Measurements from ENCODE around the gene VMO1. TPM values are rescaled to one million over a fixed set of nuclear protein-coding genes. Genes with fewer than 3 reads are reported as not detected.

VMO1 gene
- total RNA-seq, 2 donors from 2014 or later = 0.75 to 1.0 TPM

DNA sequence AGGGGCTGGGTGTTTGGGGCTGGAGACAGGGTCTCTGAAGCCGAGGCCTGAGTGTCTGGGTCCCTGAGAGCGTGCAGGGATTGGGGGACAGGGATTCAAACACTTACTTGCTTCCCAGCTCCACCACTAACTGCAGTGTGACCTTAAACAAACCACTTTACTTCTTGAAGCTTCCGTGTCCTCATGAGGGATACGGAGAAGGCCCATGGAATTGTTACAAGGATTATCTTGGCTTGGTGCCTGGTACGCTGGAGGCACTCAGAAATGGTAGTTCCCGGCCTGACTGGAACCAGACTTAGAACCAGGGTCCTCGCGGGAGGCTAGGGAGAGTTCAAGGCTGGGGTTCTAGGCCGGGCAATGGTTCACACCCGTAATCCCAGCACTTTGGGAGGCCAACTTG, 43.5 kb downstream of the VMO1 start:
- no peak overlapping the region for H3K27ac ChIP-seq (ENCODE audit: low read depth, low read length)
- no peak overlapping the region for H3K9ac ChIP-seq (ENCODE audit: extremely low read depth, low read length, poor library complexity, severe bottlenecking)
- no peak for TF ChIP-seq CTCF (conservative IDR thresholded peaks at IDR 0.05)
- H3K27me3 Mint-ChIP-seq (ENCODE audit: insufficient read depth) = peaks cover 79% of the 10 kb centered on the region
- no peak overlapping the region for H3K27ac Mint-ChIP-seq
- H3K36me3 ChIP-seq (ENCODE audit: control insufficient read depth, insufficient read depth, low read length) = no peaks in the 10 kb centered on the region
- no peak for DNase-seq
- peaks cover 5% of the 10 kb centered on the region for H3K4me1 ChIP-seq (ENCODE audit: control insufficient read depth, insufficient read depth, low read length)
- H3K27me3 ChIP-seq (ENCODE audit: control insufficient read depth, insufficient read depth, low read length, poor library complexity, severe bottlenecking) = peaks cover 89% of the 10 kb centered on the region
- 93 to 94% methylated on average over 8 to 10 of the region's 10 CpGs for WGBS, 2 experiments (ENCODE audit: insufficient coverage in 1 of 2, insufficient read length in 1 of 2)
- H3K4me1 Mint-ChIP-seq = peaks cover 11% of the 10 kb centered on the region
- no peaks in the 10 kb centered on the region for H3K36me3 Mint-ChIP-seq (ENCODE audit: low read depth)
- H3K9me3 ChIP-seq (ENCODE audit: control insufficient read depth, low read length) = no peaks in the 10 kb centered on the region
- no peak overlapping the region for H3K4me3 Mint-ChIP-seq
- no peaks in the 10 kb centered on the region for H3K9me3 Mint-ChIP-seq
- no peak overlapping the region for H3K4me3 ChIP-seq (ENCODE audit: low read length)

GRCh38 chr17:4742133-4742532, 44.0 kb downstream of the VMO1 start:
- no peak overlapping the region for H3K27ac Mint-ChIP-seq
- H3K4me1 Mint-ChIP-seq = peaks cover 11% of the 10 kb centered on the region
- Histone ChIP-seq H3K4me3 (ENCODE audit: low read length) (no peak overlapping the region), H3K4me1 (ENCODE audit: control insufficient read depth, insufficient read depth, low read length) (peaks cover 5% of the 10 kb centered on the region), H3K27ac (ENCODE audit: low read depth, low read length) (no peak overlapping the region), H3K27me3 (ENCODE audit: control insufficient read depth, insufficient read depth, low read length, poor library complexity, severe bottlenecking) (peaks cover 94% of the 10 kb centered on the region), H3K9ac (ENCODE audit: extremely low read depth, low read length, poor library complexity, severe bottlenecking) (no peak overlapping the region), H3K36me3 (ENCODE audit: control insufficient read depth, insufficient read depth, low read length) (no peaks in the 10 kb centered on the region), H3K9me3 (ENCODE audit: control insufficient read depth, low read length) (no peaks in the 10 kb centered on the region)
- no peaks in the 10 kb centered on the region for H3K9me3 Mint-ChIP-seq
- DNase-seq = no peak
- H3K36me3 Mint-ChIP-seq (ENCODE audit: low read depth) = no peaks in the 10 kb centered on the region
- no peak overlapping the region for H3K4me3 Mint-ChIP-seq
- H3K27me3 Mint-ChIP-seq (ENCODE audit: insufficient read depth) = peaks cover 83% of the 10 kb centered on the region
- no peak for TF ChIP-seq CTCF (conservative IDR thresholded peaks at IDR 0.05)
- WGBS, 2 experiments (ENCODE audit: insufficient coverage in 1 of 2, insufficient read length in 1 of 2) = 88 to 93% methylated on average over 7 to 9 of the region's 9 CpGs

DNA sequence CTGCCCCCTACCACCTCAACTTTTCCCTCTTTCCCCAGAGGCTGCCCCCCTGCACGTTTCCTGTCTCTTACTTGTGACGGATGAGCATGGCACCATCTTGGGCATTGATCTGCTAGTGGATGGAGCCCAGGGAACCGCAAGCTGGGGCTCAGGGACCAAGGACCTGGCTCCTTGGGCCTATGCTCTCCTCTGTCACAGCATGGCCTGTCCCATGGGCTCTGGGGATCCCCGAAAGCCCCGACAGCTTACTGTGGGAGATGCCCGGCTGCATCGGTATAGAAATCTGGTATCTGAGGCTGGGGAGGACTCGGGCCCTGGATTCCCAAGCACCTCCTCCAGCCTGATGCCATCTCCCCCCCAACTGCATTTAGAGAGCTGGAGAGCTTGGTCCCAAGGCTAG, 44.6 kb downstream of the VMO1 start:
- Histone ChIP-seq H3K27me3 (ENCODE audit: control insufficient read depth, insufficient read depth, low read length, poor library complexity, severe bottlenecking) (peaks cover 99% of the 10 kb centered on the region), H3K9ac (ENCODE audit: extremely low read depth, low read length, poor library complexity, severe bottlenecking) (no peak overlapping the region), H3K4me1 (ENCODE audit: control insufficient read depth, insufficient read depth, low read length) (peaks cover 5% of the 10 kb centered on the region), H3K4me3 (ENCODE audit: low read length) (no peak overlapping the region), H3K9me3 (ENCODE audit: control insufficient read depth, low read length) (no peaks in the 10 kb centered on the region), H3K36me3 (ENCODE audit: control insufficient read depth, insufficient read depth, low read length) (no peaks in the 10 kb centered on the region), H3K27ac (ENCODE audit: low read depth, low read length) (no peak overlapping the region)
- DNase-seq = no peak
- H3K4me3 Mint-ChIP-seq = no peak overlapping the region
- no peaks in the 10 kb centered on the region for H3K9me3 Mint-ChIP-seq
- no peak overlapping the region for H3K27ac Mint-ChIP-seq
- H3K4me1 Mint-ChIP-seq = peaks cover 11% of the 10 kb centered on the region
- peaks cover 89% of the 10 kb centered on the region for H3K27me3 Mint-ChIP-seq (ENCODE audit: insufficient read depth)
- H3K36me3 Mint-ChIP-seq (ENCODE audit: low read depth) = no peaks in the 10 kb centered on the region
- TF ChIP-seq CTCF (conservative IDR thresholded peaks at IDR 0.05) = no peak
- WGBS, 2 experiments (ENCODE audit: insufficient coverage in 1 of 2, insufficient read length in 1 of 2) = 96 to 100% methylated on average over 3 to 8 of the region's 8 CpGs

All from endodermal cell (in vitro differentiated cells).